AG10803 (cell line): ENCODE results near the gene TYMP.

Experiments
- DNase-seq: peaks from one replicate; pipeline ENCODE4 v3.0.0; 2010; ENCODE audit warnings: low read depth
- H3K4me3 ChIP-seq: 2 replicates; pipeline ENCODE4 v1.5.1; 2011; ENCODE audit warnings: mild to moderate bottlenecking, low read length, control low read depth
- CTCF ChIP-seq: conservative IDR thresholded peaks from 2 replicates; pipeline ENCODE4 v1.5.1; 2011; ENCODE audit warnings: mild to moderate bottlenecking, low read length, control low read depth, inconsistent platforms

Gene TYMP

DNA sequence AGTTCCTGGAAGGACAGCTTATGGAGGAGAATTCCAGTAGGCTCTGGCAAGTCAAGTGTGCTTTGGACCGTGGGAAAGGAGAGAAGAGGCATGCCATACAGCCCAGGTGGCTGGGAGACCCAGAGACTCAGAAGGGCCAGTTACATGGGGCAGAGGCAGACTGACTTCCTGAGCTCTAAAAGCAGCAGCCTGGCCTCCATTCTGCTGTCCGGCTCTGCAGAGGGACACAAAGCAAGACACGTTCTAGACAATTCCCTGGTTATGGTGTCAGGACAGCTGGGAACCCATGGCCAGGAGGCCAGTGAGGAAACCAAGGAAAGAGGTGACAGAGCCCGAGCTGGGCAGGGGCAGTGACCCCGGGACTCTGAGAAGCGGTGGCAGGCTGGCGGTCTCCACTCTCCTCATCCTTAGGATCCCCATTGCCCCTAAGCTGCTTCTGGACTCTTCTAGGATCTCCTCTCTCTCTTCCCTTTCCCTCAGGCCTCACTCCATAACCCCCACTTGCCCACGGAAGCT, 45.7 kb upstream of the TYMP start:
- H3K4me3 ChIP-seq: no peak overlapping the region
- DNase-seq: no peak
- TF ChIP-seq CTCF: no peak

DNA sequence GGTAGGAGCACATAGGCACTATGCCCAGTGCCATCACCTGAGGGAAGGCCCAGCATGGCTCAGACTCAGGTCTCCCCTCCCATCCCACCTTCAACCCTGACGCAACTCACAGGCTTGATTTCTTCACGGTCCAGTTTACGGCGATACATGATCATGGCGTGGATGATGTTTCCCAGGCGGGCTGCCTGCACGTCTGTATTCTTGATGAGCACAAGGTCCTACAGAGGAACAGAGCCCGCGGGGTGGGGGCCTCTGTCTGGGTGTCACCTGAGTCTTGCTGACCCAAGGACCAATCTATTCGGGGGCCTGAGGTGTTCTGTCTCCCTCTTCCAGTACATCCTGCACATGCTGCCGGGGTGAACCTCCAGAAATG, 44.6 kb upstream of the TYMP start:
- no peak for DNase-seq
- no peak overlapping the region for H3K4me3 ChIP-seq
- no peak for TF ChIP-seq CTCF

GRCh38 chr22:50573491-50574382, 43.9 kb upstream of the TYMP start:
- H3K4me3 ChIP-seq: no peak overlapping the region
- TF ChIP-seq CTCF: no peak
- no peak for DNase-seq

- no peak for DNase-seq
- no peak overlapping the region for H3K4me3 ChIP-seq
- no peak for TF ChIP-seq CTCF
Observed at GRCh38 chr22:50572965-50573364, 43.2 kb upstream of the TYMP start.

DNA sequence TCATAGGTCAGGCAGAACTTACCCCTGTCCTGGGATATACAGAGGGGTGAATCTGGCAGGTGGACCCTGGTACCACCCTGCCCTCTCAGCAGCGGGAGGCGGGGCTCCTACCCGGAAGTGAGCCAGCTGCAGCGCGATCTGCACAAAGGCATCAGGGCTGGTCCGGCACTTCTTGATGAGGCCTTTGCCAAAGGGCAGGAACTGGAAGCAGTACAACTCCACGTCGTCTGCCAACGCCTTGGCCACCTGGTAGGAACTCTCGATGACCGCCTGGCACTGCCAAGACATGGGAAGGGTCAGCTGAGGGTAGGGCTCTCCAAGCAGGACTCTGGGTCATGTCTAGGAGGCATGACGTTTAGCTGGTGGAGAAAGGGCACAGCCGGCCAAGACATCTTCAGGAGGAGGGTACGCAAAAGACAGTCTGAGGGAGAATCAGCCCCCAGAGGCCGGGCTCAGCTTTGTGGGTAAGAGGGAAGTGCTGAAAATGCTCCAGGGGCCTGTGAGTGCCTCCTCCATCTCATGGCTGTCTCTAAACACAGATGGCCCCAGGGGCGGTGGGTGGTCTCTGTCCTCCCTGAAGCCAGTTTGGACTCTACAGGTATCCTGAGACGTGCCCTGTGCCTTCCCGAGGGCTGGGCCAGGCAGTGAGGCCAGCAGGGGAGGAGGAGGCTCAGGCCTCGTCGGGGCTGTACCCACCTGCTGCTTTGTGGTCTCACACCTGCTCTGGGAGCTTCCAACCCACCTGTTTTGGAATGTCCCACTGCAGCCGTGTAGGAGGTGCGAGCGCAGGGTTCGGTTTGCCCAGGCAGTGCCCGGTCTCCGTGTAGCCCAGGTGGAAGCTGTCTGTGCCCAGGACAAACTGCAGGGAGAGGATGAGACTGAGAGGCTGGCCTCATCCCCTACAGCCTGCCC, 41.7 kb upstream of the TYMP start:
- TF ChIP-seq CTCF: no peak
- no peak for DNase-seq
- no peak overlapping the region for H3K4me3 ChIP-seq

GRCh38 chr22:50570861-50571260, 41.0 kb upstream of the TYMP start:
- H3K4me3 ChIP-seq: no peak overlapping the region
- TF ChIP-seq CTCF: no peak
- DNase-seq: no peak
